H1 (cell line): ENCODE results near the gene CEP68. TPM values are rescaled to one million over a fixed set of nuclear protein-coding genes. Genes with fewer than 3 reads are reported as not detected.

Experiments used
- CTCF ChIA-PET: fragments of 300-600 bp; sonication (Branson Sonifier 250); formaldehyde crosslinking; loops from one replicate; lab custom pipeline; 2021; ENCODE audit not compliant: partially characterized antibody; lab: Charles Lee
- POLR2A ChIA-PET: fragments of 300-600 bp; sonication (Branson Sonifier 250); formaldehyde crosslinking; loops from one replicate; lab custom pipeline; 2021; ENCODE audit warnings: inconsistent platforms; ENCODE audit not compliant: partially characterized antibody; lab: Charles Lee
- DNase-seq, 2 experiments: peaks; one replicate each; pipeline versions ENCODE4 v3.0.0 to v3.0.0-alpha.2; 2010 to 2022; ENCODE audit warnings: low spot score in 2 of 2, low read depth in 1 of 2, mixed read lengths in 1 of 2
- FAIRE-seq: peaks from 2 replicates; lab custom pipeline; 2011; peaks lifted over from hg19 to GRCh38; lab: Jason Lieb, UNC
- H2AFZ ChIP-seq: 2 replicates; pipeline ENCODE4 v1.8.1; 2012; ENCODE audit warnings: low read length, inconsistent platforms
- H2AK5ac ChIP-seq: 2 replicates; pipeline ENCODE4 v1.6.1; 2013; ENCODE audit warnings: low read depth, low read length
- H2BK120ac ChIP-seq: replicated peaks from 2 replicates; pipeline ENCODE3; 2013; ENCODE audit warnings: low read depth, low read length, inconsistent platforms
- H2BK12ac ChIP-seq: 2 replicates; pipeline ENCODE4 v1.6.1; 2013; ENCODE audit warnings: low read depth, low read length
- H2BK15ac ChIP-seq: 2 replicates; pipeline ENCODE4 v1.6.1; 2013; ENCODE audit warnings: low read length
- H2BK20ac ChIP-seq: 2 replicates; pipeline ENCODE4 v1.6.1; 2013; ENCODE audit warnings: low read length
- H2BK5ac ChIP-seq: 2 replicates; pipeline ENCODE4 v1.6.1; 2013; ENCODE audit warnings: low read depth, low read length
- H3K14ac ChIP-seq: 2 replicates; pipeline ENCODE4 v1.6.1; 2013; ENCODE audit warnings: inconsistent platforms; ENCODE audit not compliant: insufficient read length
- H3K18ac ChIP-seq: 2 replicates; pipeline ENCODE4 v1.6.1; 2013; ENCODE audit warnings: low read length; ENCODE audit errors: extremely low read depth
- H3K23ac ChIP-seq: 2 replicates; pipeline ENCODE4 v1.6.1; 2013; ENCODE audit warnings: inconsistent platforms; ENCODE audit not compliant: insufficient read length
- H3K23me2 ChIP-seq: 2 replicates; pipeline ENCODE4 v1.6.1; 2013; ENCODE audit warnings: low read depth, low read length
- H3K27ac ChIP-seq: 2 replicates; pipeline ENCODE4 v1.6.1; 2011; ENCODE audit warnings: low read depth, low read length, inconsistent platforms
- H3K27me3 ChIP-seq, 4 experiments: replicated peaks in 1 of 4; 1 replicate in 1 of 4; 2 replicates in 3 of 4; pipeline versions ENCODE4 v1.6.1 to v1.8.1; 2011 to 2013; ENCODE audit warnings: low read length in 3 of 4, mild to moderate bottlenecking in 3 of 4, inconsistent platforms in 2 of 4, mixed read lengths in 2 of 4, moderate library complexity in 1 of 4; ENCODE audit not compliant: control insufficient read depth in 3 of 4, insufficient read depth in 3 of 4; ENCODE audit errors: extremely low read depth in 1 of 4
- H3K36me3 ChIP-seq, 4 experiments: 2 replicates each; pipeline versions ENCODE4 v1.6.1 to v1.8.1; 2011 to 2013; ENCODE audit warnings: mild to moderate bottlenecking in 4 of 4, low read length in 3 of 4, moderate library complexity in 2 of 4, control low read depth in 1 of 4, inconsistent platforms in 1 of 4; ENCODE audit not compliant: insufficient read depth in 4 of 4, control insufficient read depth in 2 of 4
- H3K4ac ChIP-seq: replicated peaks from 2 replicates; pipeline ENCODE3; 2013; ENCODE audit warnings: low read length, low read depth, mixed read lengths, inconsistent platforms; ENCODE audit not compliant: insufficient read length
- H3K4me1 ChIP-seq, 4 experiments: replicated peaks in 1 of 4; 1 replicate in 1 of 4; 2 replicates in 3 of 4; pipeline versions ENCODE4 v1.6.1 to v1.8.1; 2011 to 2013; ENCODE audit warnings: low read length in 3 of 4, inconsistent platforms in 2 of 4, mixed read lengths in 1 of 4; ENCODE audit not compliant: insufficient read depth in 4 of 4, control insufficient read depth in 3 of 4
- H3K4me2 ChIP-seq, 2 experiments: 2 replicates each; pipeline versions ENCODE4 v1.6.1 to v1.8.1; 2011 to 2013; ENCODE audit warnings: low read depth in 2 of 2, low read length in 2 of 2, control low read depth in 1 of 2, inconsistent platforms in 1 of 2, mild to moderate bottlenecking in 1 of 2; ENCODE audit not compliant: insufficient read depth in 1 of 2
- H3K4me3 ChIP-seq, 4 experiments: fragments of 200-600, 300-600 bp in 1 of 4; sonication (generic), shearing (Covaris generic), sonication (Bioruptor Twin) in 1 of 4; 2 replicates each; pipeline versions ENCODE4 v1.5.1 to v1.8.1; 2011 to 2016; ENCODE audit warnings: low read length in 4 of 4, low read depth in 3 of 4, control low read depth in 2 of 4, inconsistent platforms in 2 of 4, mild to moderate bottlenecking in 2 of 4, mixed read lengths in 1 of 4, moderate library complexity in 1 of 4; ENCODE audit not compliant: insufficient read depth in 2 of 4; ENCODE audit errors: extremely low read depth in 1 of 4
- H3K56ac ChIP-seq: replicated peaks from 2 replicates; pipeline ENCODE3; 2013; ENCODE audit warnings: low read depth, mild to moderate bottlenecking, mixed read lengths, low read length, inconsistent platforms; ENCODE audit not compliant: insufficient read length
- H3K79me1 ChIP-seq: 2 replicates; pipeline ENCODE4 v1.6.1; 2013; ENCODE audit warnings: low read depth, low read length, control low read depth
- H3K79me2 ChIP-seq, 2 experiments: 2 replicates each; pipeline versions ENCODE4 v1.6.1 to v1.8.1; 2012 to 2013; ENCODE audit warnings: low read length in 2 of 2, mild to moderate bottlenecking in 2 of 2, inconsistent platforms in 1 of 2; ENCODE audit not compliant: insufficient read depth in 2 of 2, control insufficient read depth in 1 of 2
- H3K9ac ChIP-seq, 4 experiments: replicated peaks in 1 of 4; 1 replicate in 1 of 4; 2 replicates in 3 of 4; pipeline versions ENCODE4 v1.6.1 to v1.8.1; 2011 to 2013; ENCODE audit warnings: low read depth in 3 of 4, low read length in 3 of 4, control low read depth in 2 of 4, mild to moderate bottlenecking in 2 of 4, moderate library complexity in 2 of 4, inconsistent platforms in 1 of 4; ENCODE audit errors: extremely low read depth in 1 of 4
- H3K9me3 ChIP-seq, 2 experiments: 2 replicates each; pipeline versions ENCODE4 v1.6.1 to v1.8.1; 2012 to 2013; ENCODE audit warnings: mild to moderate bottlenecking in 2 of 2, moderate library complexity in 2 of 2, control low read depth in 1 of 2, inconsistent platforms in 1 of 2, low read depth in 1 of 2, low read length in 1 of 2, mixed read lengths in 1 of 2; ENCODE audit not compliant: insufficient read depth in 2 of 2
- H4K20me1 ChIP-seq, 2 experiments: replicated peaks in 1 of 2; 2 replicates each; pipeline versions ENCODE3 to v1.8.1; 2011 to 2013; ENCODE audit warnings: inconsistent platforms in 2 of 2, low read length in 2 of 2, mild to moderate bottlenecking in 1 of 2; ENCODE audit not compliant: insufficient read depth in 2 of 2, control insufficient read depth in 1 of 2
- H4K5ac ChIP-seq: 2 replicates; pipeline ENCODE4 v1.6.1; 2013; ENCODE audit warnings: low read length, low read depth, mixed read lengths, inconsistent platforms; ENCODE audit not compliant: insufficient read length
- H4K8ac ChIP-seq: 2 replicates; pipeline ENCODE4 v1.8.0; 2013; ENCODE audit warnings: mild to moderate bottlenecking, moderate library complexity, low read length, inconsistent platforms; ENCODE audit not compliant: insufficient read depth; ENCODE audit errors: extremely low read depth
- H4K91ac ChIP-seq: replicated peaks from 2 replicates; pipeline ENCODE3; 2013; ENCODE audit warnings: low read length, mixed read lengths, inconsistent platforms; ENCODE audit not compliant: insufficient read length
- CBX5 ChIP-seq: fragments of 300-800, 300-1000 bp; sonication (generic); IDR thresholded peaks from 2 replicates; pipeline ENCODE4 v1.7.1; 2016; ENCODE audit warnings: antibody characterized with exemption, low read length, low read depth
- CREB1 ChIP-seq: IDR thresholded peaks from 2 replicates; pipeline ENCODE4 v1.6.1; 2012; ENCODE audit warnings: inconsistent platforms
- CTBP2 ChIP-seq: IDR thresholded peaks from 2 replicates; pipeline ENCODE4 v1.7.0; 2011; ENCODE audit warnings: borderline replicate concordance, mild to moderate bottlenecking, moderate library complexity, mixed read lengths, low read length; ENCODE audit not compliant: insufficient read depth, insufficient read length
- PHF8 ChIP-seq: fragments of 200-600 bp; sonication (generic); conservative IDR thresholded peaks from 2 replicates; pipeline ENCODE4 v1.7.1; 2012; ENCODE audit warnings: low read depth, mild to moderate bottlenecking, inconsistent platforms, low read length, moderate library complexity
- POLR2A ChIP-seq, 2 experiments: IDR thresholded peaks; 1 replicate in 1 of 2; 2 replicates in 1 of 2; pipeline ENCODE4 v1.6.1; 2011; ENCODE audit warnings: low read depth in 2 of 2, low read length in 2 of 2, mild to moderate bottlenecking in 2 of 2; ENCODE audit errors: control extremely low read depth in 1 of 2
- POLR2AphosphoS5 ChIP-seq: IDR thresholded peaks from 2 replicates; pipeline ENCODE4 v1.6.1; 2011; ENCODE audit warnings: low read depth, low read length
- SP1 ChIP-seq: IDR thresholded peaks from 2 replicates; pipeline ENCODE4 v1.6.1; 2011; ENCODE audit warnings: low read depth, low read length
- WGBS, 2 experiments: shearing (Covaris generic) in 1 of 2; methylation state at CpG; one replicate each; pipeline versions ENCODE4 v1.1.6 to v1.1.7; 2013 to 2015; ENCODE audit warnings: low lambda C conversion rate in 2 of 2, mixed read lengths in 2 of 2, inconsistent platforms in 1 of 2, low coverage in 1 of 2, missing lambda C conversion rate in 1 of 2; ENCODE audit not compliant: insufficient replicate concordance in 2 of 2, insufficient coverage in 1 of 2, insufficient read length in 1 of 2; ENCODE audit errors: extremely low coverage in 1 of 2, missing lambda C conversion rate in 1 of 2; 5-methylcytosine and 5-hydroxymethylcytosine counted together
- polyA plus RNA-seq, 7 experiments: library from polyadenylated mRNA; depleted of rRNA in 3 of 7; stranded (reverse) in 5 of 7; unstranded in 2 of 7; fragments of >200 nt in 5 of 7; fragments of 200-250 nt in 2 of 7; gene quantifications; 1 replicate in 5 of 7; 2 replicates in 1 of 7; 4 replicates in 1 of 7; pipeline versions ENCODE4 v1.2.1 to v1.2.3, GENCODE V29; 2011 to 2013; ENCODE audit warnings: missing spikeins in 2 of 7, mixed read lengths in 2 of 7
- total RNA-seq: library from RNA; stranded (reverse); fragmentation: NEBNext Ultra II Directional; extraction: Animal tissue kit (Norgen Biotek cat#: 25700); gene quantifications from 2 replicates; pipeline ENCODE4 v1.2.1, GENCODE V29; 2021
- TF ChIP-seq, protein P1 (sequence below): IDR thresholded peaks from 2 replicates; pipeline ENCODE4 v1.6.1; 2012; ENCODE audit warnings: inconsistent platforms

The CEP68 gene
- total and polyA plus RNA-seq, 2 of the 8 experiments (the other 6 are each of a cell fraction or from before 2014, with no cell fraction given) = 23.2 to 24.7 TPM

DNA sequence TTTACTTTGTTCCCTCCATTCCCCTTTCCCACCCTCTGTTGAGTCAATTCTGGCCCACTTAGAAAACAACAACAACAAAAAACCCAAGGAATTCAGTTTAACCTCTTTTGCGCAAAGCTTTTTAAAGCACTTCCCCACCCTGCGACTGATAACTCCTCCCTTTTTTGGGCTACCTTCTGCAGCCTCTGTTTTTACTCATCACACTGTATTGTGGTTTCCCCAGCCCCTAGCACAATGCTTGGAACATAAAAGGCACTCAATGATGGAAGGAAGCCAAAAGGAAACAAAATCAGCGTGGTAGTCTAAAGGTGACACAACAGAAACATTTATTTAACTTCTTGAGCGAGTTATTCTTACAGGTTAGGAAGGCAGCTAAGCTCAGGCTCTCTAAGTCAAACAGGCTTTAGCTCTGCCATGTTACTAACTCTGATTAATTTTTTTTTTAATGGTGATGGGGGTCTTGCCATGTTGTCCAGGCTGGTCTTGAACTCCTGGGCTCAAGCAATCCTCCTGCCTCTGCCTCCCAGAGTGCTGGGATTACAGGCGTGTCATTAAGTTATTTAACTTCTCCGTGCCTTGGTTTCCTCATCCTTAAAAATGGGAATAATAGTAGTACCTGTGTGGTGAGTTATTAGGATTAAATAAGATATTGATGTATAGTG is 1.3 kb downstream of the CEP68 start:
- DNase-seq = no peak
- Histone ChIP-seq H3K4me1 (peaks cover 0 to 7% (median 3%) of the 10 kb centered on the region in 4 experiments; a peak in 4 of 7 replicates), H3K36me3 (no peaks in the 10 kb centered on the region; a peak in 1 of 8 replicates), H3K9me3 (no peaks in the 10 kb centered on the region), H4K5ac (no peak overlapping the region), H3K9ac (peak overlapping the region; percentile 41 to 90 (median 88); a peak in 6 of 7 replicates), H4K20me1 (peaks cover 2 to 15% of the 10 kb centered on the region in 2 experiments), H3K23me2 (peaks cover 9% of the 10 kb centered on the region), H2AFZ (no peak overlapping the region), H4K91ac (no peak overlapping the region), H2BK5ac (no peak overlapping the region), H2BK20ac (no peak overlapping the region), H3K14ac (no peak overlapping the region), H3K4ac (no peak overlapping the region), H3K56ac (no peak overlapping the region), H3K27me3 (peaks cover 0 to 3% (median 1%) of the 10 kb centered on the region in 4 experiments; a peak in 1 of 7 replicates), H2BK15ac (no peak overlapping the region), H2BK120ac (no peak overlapping the region), H2AK5ac (no peak overlapping the region), H3K4me3 (peak overlapping the region; percentile 67 to 86 (median 76)), H2BK12ac (no peak overlapping the region; the same call in 1 of the 2 replicates), H3K23ac (no peak overlapping the region), H3K79me1 (peaks cover 13% of the 10 kb centered on the region), H3K4me2 (peak overlapping the region; percentile 80 to 87), H3K18ac (no peak overlapping the region), H3K79me2 (peaks cover 12 to 55% of the 10 kb centered on the region in 2 experiments), H4K8ac (no peak overlapping the region), H3K27ac (no peak overlapping the region)
- POLR2A ChIA-PET = interaction anchor here (0.8 to 8.1 kb wide), 12 partner anchors 8 to 364 kb away, joined by 3 to 84 read pairs (median 9); partner anchors contain the start of genes ACTR2 and RAB1A
- CTCF ChIA-PET = interaction anchor here (1.2 kb wide), 1 partner anchor 18 kb away, joined by 4 read pairs; no protein-coding TSS in a partner anchor
- WGBS, 2 experiments = 76% methylated on average over 6 of the region's 6 CpGs; no CpG with 5 or more reads in 1 of the 2 experiments
- TF ChIP-seq, protein P1, sequence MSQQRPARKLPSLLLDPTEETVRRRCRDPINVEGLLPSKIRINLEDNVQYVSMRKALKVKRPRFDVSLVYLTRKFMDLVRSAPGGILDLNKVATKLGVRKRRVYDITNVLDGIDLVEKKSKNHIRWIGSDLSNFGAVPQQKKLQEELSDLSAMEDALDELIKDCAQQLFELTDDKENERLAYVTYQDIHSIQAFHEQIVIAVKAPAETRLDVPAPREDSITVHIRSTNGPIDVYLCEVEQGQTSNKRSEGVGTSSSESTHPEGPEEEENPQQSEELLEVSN = no peak
- TF ChIP-seq SP1 = no peak
- TF ChIP-seq POLR2AphosphoS5 = 0 out of 2 replicates have a peak, but pooled peaks have one; percentile 15
- TF ChIP-seq CTBP2 = no peak
- no peak for TF ChIP-seq CREB1
- no peak for TF ChIP-seq PHF8
- TF ChIP-seq POLR2A (IDR thresholded peaks at IDR 0.05; ENCODE audit: control extremely low read depth in 1 of 2, low read depth in 2 of 2, low read length in 2 of 2) = peak in 1 of 2 experiments; percentile 12; a peak in 1 of 3 replicates
- TF ChIP-seq CBX5 = no peak
- FAIRE-seq = no peak
